AG04449 (cell line): Measurements from ENCODE around the gene RCL1.
"Not testable (repeated sequence)": the region's sequence is repeated elsewhere in the genome, so short reads cannot be mapped to it uniquely, and the experiment has no call there.

Experiments
- CTCF ChIA-PET: fragments of 350-600 bp; formaldehyde crosslinking; extraction: SDS; loops from one replicate; lab custom pipeline; 2021; ENCODE audit warnings: antibody characterized with exemption; lab: Yijun Ruan, JAX
- POLR2A ChIA-PET: fragments of 400-600, 350-600 bp; formaldehyde crosslinking; extraction: SDS; loops from one replicate; lab custom pipeline; 2020; ENCODE audit warnings: antibody characterized with exemption, inconsistent platforms; lab: Yijun Ruan, JAX
- DNase-seq: peaks from one replicate; pipeline ENCODE4 v3.0.0-alpha.2; 2010; ENCODE audit warnings: low read depth, low spot score
- H3K4me3 ChIP-seq: 2 replicates; pipeline ENCODE4 v1.5.1; 2011; ENCODE audit warnings: low read depth, mild to moderate bottlenecking, control low read depth, low read length
- TF ChIP-seq, protein P1 (sequence below): IDR thresholded peaks from one replicate; pipeline ENCODE4 v1.5.1; 2011; ENCODE audit warnings: mild to moderate bottlenecking, moderate library complexity, low read length, control low read depth, inconsistent platforms; ENCODE audit not compliant: insufficient read depth; ENCODE audit errors: missing control alignments

RCL1 gene

DNA sequence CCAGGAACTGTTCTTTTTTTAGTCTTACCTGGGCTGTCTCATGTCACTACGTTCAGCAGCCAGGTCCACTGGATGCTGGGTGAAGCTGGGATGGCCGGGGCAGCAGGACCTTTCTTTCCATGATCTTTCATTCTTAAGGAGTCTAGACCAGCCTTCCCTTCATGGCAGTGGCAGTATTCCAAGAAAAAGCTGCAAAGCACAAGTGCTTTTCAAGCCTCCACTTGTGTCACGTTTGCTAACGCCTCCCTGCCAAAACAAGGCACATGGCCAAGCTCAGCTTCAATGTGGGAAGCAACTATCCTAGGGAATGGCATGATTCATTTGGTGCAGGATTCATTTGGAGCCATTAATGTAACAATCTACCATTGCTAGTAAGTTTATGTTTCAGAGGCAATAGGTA lies 94.8 kb downstream of the RCL1 start:
- ChIA-PET POLR2A (no interaction called here), CTCF (no interaction called here)
- no peak overlapping the region for H3K4me3 ChIP-seq
- TF ChIP-seq, protein P1, sequence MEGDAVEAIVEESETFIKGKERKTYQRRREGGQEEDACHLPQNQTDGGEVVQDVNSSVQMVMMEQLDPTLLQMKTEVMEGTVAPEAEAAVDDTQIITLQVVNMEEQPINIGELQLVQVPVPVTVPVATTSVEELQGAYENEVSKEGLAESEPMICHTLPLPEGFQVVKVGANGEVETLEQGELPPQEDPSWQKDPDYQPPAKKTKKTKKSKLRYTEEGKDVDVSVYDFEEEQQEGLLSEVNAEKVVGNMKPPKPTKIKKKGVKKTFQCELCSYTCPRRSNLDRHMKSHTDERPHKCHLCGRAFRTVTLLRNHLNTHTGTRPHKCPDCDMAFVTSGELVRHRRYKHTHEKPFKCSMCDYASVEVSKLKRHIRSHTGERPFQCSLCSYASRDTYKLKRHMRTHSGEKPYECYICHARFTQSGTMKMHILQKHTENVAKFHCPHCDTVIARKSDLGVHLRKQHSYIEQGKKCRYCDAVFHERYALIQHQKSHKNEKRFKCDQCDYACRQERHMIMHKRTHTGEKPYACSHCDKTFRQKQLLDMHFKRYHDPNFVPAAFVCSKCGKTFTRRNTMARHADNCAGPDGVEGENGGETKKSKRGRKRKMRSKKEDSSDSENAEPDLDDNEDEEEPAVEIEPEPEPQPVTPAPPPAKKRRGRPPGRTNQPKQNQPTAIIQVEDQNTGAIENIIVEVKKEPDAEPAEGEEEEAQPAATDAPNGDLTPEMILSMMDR: no peak
- DNase-seq: peak; percentile 49

DNA sequence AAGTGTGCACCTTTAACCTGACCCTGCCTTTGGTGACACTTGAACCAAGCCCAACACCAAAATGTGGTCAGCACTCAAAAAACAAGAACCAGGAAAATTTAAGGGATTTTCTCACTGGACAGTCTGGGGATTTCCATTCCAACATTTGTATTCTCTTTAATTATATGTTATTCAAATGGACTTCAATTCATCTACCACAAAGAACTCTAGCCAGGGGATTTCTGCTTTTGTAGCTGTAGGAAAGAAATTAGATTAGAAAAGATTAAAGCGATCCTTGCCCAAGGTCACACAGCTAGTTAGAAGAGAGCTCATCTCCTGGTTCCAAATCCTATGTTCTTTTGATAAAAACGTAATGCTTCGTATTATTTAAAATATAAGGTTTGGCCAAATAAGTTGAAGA lies 97.5 kb downstream of the RCL1 start:
- ChIA-PET POLR2A (no interaction called here), CTCF (interaction anchor here (0.6 to 0.7 kb wide), 2 partner anchors 49 to 57 kb away, joined by 3 read pairs; no protein-coding TSS in a partner anchor)
- no peak for DNase-seq
- no peak overlapping the region for H3K4me3 ChIP-seq
- TF ChIP-seq, protein P1: no peak

DNA sequence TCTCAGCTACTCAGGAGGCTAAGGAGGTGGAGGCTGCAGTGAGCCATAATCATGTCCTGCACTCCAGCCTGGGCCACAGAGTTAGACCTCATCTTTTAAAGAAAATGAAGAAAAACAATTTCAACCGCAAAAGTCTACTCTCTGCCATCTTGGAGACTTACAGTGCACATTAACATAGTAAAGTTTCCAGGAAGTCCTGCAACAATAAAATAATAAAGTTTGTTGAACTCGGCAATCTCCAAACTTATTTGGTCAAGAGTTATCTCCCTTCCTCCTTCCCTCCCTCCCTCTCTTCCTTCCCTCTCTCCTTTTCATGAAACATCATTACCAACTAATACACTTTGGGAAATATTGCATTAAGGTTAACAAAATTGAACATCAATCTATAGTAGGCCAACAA lies 98.2 kb downstream of the RCL1 start:
- CTCF ChIA-PET: interaction anchor here (0.7 kb wide), 1 partner anchor 48 kb away, joined by 3 read pairs; no protein-coding TSS in a partner anchor
- POLR2A ChIA-PET: no interaction called here
- TF ChIP-seq, protein P1: no peak
- no peak overlapping the region for H3K4me3 ChIP-seq
- DNase-seq: no peak

DNA sequence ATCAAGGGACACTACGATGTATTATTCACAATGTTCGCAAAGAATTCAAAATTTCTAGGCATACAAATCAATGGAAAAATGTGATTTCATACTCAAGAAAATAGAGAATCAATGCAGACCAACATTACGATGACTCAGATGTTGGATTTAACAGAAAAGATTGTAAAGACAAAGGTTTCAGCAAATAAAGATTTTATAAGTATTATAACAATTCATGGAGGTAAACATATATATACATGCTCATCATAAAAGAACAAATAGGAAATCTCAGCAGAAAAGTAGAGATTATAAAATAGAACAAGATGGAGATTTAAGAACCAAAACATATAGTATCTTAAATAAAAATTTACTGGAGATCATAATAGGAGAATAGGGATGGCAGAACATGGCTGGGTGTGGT lies 98.9 kb downstream of the RCL1 start:
- DNase-seq: no peak
- ChIA-PET CTCF (no interaction called here), POLR2A (no interaction called here)
- TF ChIP-seq, protein P1: no peak
- H3K4me3 ChIP-seq: no peak overlapping the region

DNA sequence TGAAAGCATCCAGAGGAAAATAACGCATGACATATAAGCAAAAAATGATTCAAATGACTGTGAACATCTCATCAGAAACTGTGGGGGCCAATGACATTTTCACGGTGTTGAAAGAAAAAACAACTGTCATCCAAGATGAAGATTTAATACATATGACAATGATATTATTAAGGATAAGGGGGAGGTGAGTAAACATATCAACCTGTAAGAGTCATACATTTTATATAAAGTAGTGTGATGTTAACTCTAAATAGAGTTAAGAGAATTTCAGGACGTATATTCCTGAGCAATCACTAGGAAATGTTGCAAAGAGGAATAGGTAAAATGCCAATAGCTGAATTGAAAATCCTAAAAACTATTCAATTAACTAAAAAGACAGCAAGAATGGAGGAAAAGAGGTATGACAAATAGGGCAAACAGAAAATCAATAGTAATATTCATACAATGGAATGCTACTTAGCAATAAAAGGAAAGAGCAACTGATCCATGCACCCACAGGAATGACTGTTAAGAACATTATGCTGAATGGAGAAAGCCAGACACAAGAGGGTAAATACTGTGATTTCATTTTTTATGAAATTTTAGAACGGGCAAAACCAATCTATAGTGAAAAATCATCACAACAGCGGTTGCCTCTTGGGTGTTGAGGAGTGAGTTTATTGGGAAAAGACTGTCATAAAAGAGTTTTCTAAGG lies 99.9 kb downstream of the RCL1 start:
- H3K4me3 ChIP-seq: no peak overlapping the region
- ChIA-PET POLR2A (no interaction called here), CTCF (interaction anchor here (1.2 to 1.9 kb wide), 2 partner anchors 96 to 132 kb away, joined by 4 read pairs; no protein-coding TSS in a partner anchor)
- DNase-seq: no peak
- TF ChIP-seq, protein P1: no peak

DNA sequence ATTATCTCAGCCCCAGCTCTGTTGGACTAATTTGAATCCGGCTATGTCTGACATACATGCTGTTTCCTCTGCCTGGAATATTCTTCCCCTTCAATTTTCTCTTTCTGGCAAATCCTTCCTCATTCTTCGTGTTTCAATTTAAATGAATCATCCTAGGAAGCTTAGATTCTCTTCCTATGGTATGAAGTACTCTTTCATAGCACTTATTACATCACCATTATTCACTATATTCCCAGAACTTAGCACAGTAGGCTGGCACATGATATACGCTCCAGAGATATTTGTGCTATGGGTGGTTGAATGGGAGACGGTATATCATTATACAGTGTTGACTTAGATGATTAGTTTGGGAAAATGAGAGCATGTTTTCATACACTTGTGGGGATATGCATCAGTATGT lies 101.3 kb downstream of the RCL1 start:
- H3K4me3 ChIP-seq: no peak overlapping the region
- POLR2A ChIA-PET: no interaction called here
- TF ChIP-seq, protein P1: no peak
- CTCF ChIA-PET: interaction anchor here (1.4 to 1.9 kb wide), 2 partner anchors 14 to 133 kb away, joined by 4 read pairs; no protein-coding TSS in a partner anchor
- DNase-seq: peak; percentile 59

DNA sequence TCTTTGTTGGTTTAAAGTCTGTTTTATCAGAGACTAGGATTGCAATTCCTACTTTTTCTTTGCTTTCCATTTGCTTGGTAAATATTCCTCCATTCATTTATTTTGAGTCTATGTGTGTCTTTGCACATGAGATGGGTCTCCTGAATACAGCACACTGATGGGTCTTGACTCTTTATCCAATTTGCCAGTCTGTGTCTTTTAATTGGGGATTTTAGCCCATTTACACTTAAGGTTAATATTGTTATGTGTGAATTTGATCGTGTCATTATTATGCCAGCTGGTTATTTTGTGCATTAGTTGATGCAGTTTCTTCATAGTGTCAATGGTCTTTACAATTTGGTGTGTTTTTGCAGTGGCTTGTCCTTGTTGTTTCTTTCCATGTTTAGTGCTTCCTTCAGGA lies 107.1 kb downstream of the RCL1 start:
- CTCF ChIA-PET, POLR2A ChIA-PET, H3K4me3 ChIP-seq, DNase-seq: not testable (repeated sequence)

DNA sequence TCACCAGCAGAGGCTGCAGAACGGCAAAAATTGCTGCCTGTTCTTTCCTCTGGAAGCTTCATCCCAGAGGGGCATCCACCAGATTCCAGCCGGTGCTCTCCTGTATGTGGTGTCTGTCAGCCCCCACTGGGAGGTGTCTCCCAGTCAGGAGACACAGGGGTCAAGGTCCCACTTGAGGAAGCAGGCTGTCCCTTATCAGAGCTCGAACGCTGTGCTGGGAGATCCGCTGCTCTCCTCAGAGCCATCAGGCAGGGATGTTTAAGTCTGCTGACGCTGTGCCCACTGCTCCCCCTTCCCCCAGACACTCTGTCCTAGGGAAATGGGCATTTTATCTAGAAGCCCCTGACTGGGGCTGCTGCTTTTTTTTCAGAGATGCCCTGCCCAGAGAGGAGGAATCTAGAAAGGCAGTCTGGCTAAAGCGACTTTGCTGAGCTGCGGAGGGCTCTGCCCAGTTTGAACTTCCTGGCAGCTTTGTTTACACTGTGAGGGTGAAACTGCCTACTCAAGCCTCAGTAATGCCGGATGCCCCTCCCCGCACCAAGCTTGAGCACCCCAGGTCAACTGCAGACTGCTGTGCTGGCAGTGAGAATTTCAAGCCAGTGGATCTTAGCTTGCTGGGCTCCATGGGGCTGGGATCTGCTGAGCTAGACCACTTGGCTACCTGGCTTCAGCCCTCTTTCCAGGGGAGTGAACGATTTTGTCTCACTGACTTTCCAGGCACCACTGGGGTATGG lies 108.8 kb downstream of the RCL1 start:
- POLR2A ChIA-PET, H3K4me3 ChIP-seq, DNase-seq, CTCF ChIA-PET: not testable (repeated sequence)
